ENCODE data around the gene NFATC1.

Gene NFATC1

DNA sequence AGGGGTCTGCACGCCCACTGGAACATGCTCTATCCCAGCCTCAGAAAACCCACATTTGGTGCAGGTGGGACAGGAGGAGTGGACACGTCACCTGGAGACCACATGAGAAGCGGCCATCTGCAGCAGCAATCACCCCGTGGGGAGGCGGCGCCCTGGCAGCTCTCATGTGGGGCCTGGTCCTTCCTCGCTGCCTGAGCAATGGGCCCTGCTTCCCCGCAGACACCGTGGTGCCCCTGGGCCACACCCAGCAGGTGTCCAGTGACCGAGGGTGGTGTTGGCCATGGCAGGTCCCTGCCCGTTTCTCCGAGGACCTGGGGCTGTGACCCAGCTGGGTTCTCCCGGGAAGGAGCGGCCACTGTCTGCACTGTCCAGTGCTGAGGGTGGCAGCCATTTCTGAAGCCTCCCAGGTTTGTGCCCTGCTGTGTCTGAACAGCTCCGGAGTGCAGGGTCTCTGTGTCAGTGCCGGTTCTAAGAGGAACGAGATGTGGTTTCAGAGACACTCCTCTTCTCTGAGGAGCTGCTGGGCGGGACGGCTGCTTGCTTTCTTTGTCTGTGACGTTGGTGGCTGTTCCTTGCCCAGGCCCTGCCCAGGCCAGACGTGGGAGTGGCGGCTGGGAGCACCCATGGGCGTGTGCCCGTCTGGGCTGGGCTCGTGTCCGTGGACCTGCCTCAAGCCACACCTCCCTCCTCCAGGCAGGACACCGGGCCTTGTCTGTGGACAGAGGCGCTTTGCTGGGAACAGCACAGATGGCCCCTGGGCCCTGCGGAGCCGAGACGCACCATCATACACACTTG lies 44.8 kb downstream of the NFATC1 start:
- DNase-seq (ENCODE audit: low read depth in 3 of 3), result no peak

DNA sequence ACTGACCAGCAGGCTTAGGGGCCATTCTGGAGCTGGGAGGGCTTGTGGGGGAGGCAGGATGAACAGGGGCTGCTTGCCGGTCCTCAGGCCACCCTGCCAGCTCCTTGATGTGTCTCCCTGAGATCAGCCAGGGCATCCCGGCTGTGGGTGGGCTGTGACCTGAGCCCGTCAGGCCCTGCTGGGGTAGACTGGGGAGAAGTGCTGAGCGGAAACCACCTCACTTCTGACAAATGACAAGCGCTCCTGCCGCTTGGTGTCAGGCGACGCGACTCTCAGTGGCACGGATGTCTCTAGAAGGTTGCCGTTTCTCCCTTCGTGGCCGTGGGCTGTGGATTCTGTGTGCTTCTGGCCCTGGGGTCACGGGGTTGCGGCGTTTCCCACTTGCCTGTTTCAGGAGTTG lies 45.7 kb downstream of the NFATC1 start:
- no peak for DNase-seq (ENCODE audit: low read depth in 3 of 3)

DNA sequence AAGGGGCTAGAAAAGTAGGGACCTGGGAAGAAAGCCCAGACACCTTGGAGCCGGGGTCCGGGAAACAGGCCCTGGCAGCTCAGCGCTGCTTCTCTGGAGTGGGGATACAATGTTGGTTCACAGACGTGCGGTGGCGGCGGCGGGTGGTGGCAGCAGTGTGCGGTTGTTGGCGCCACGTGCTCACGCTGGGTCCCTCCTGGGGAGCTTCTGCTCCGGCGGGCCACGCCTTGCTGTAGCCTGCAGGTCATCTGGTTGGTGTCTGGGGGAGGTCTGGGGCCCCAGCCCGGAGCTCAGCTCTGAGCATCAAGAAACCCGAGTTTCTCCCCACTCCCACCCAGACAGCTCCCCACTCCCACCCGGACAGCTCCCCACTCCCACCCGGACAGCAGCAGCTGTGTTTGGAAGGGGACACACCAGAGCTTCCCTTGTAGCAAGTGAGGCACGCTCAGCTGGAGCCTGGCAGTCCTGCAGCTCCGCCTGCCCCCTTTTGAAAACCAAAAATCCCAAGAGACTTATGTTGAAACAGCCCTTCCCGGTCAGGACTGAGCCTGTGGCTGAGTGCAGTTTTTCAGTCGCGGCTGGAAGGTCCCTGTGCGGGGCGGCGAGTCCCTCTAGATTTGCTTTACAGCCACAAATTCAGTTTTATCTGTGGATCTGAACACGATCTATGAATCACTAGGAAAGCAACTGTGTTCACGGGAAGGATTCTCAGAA lies 46.9 kb downstream of the NFATC1 start:
- DNase-seq (ENCODE audit: low read depth in 3 of 3), result no peak

DNA sequence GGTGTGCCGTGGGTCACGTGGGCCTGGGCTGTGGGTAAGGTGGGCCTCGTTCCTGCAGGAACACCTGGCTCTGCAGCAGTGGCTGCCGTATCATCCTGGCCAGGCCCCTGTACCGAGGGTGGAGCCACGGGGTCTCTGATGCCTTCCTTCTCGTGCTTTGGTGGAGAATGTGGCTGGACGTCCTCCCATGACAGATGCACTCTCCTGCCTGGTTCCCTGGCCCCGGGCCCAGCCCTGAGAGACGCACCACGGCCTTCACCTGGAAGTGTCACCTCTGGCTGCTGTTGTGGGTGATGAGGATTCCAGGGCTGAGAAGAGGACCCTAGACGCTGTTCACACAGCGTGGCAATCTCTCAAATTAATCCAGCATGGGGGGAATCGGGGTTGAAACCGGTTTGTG lies 49.5 kb downstream of the NFATC1 start:
- no peak for DNase-seq (ENCODE audit: low read depth in 3 of 3)

DNA sequence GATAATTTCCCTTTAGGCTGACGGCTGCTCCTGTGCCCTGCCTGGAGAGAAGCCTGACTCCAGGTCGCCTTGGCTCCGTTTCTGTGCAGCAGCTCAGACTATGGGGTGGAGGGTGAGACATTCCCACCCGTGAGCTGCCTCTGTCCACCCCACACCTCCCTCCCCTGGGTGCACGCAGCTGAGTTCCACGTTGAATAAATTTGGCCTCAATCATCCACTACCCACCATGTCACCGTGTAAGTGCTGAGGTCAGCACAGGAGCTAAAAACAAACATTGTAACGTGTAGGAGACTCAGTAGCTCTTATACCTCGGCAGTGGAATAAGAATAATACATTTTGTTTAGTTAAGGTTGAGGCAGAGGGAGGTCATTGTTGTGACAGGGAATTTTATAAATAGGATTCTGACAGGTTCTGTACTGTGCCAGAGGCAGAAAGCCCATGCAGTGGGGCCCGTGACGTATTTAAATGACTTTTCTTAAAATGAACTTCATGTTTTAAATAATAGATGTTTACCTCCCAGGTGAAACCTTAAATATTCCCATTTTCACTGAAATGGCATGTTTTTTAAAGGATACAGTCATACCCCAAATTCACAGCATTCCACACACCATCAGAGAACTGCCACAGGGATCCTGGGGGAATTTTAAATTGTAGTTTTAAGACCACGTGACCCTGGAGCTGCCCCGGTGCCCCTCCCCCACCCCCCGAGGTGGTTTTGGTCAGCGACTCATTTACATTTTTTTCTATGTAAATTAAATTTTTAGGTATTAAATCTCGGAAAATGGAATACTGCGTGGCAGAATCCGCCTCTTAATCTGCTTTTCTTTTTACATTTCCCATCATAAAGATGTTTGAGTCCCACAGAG lies 50.2 kb downstream of the NFATC1 start:
- DNase-seq (ENCODE audit: low read depth in 3 of 3), result no peak

DNA sequence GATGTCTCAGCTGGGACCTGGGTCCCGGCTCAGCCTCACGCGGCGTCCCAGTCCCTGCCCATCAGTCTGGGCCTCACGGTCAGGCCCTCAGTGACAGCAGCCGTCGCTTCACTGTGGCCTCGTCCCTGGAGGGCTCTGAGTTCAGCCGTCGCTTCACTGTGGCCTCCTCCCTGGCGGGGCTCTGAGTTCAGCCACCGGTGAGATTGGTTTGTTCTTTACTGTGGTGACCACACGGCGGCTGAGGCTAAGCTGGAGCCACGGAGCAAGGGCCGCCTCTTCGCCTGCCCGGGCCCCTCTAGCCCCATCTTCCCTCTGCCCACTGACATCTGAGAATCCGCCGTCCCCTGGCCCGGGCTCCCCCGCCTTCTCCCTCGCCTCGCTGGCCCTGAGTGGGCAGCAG lies 51.2 kb downstream of the NFATC1 start:
- DNase-seq (ENCODE audit: low read depth in 3 of 3), result no peak

DNA sequence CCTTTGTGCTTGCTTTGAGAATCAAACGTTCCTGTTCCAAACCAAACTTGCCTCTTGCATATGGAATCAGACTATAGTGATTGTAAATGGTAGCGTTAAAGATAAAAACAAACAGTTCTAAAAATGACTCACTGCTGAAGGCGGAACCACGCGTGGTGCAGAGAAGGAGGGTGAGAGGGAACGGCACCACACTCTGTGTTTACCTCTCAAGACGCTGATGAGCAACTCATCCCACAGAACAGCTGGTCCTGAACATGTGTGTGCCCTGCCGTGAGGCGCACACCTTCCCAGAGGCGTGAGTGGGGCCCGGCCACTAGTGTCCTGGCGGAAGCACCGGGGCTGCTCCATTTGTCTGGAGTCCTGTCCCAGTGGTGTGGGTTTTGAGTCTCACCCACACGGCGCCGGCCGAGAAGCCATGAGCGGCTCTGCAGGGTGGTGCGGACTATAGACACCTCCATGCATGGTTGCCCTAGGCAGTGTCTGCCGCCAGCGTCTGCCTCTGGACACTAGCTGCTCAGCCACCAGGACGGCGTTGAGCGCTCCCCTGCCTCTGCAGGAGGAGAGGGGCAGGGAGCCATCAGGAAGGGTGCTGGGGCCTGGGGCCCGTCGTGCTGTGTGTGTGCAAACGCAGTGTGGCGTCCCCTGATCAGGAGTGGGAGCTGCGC lies 52.1 kb downstream of the NFATC1 start:
- DNase-seq (ENCODE audit: low read depth in 3 of 3), result no peak

DNA sequence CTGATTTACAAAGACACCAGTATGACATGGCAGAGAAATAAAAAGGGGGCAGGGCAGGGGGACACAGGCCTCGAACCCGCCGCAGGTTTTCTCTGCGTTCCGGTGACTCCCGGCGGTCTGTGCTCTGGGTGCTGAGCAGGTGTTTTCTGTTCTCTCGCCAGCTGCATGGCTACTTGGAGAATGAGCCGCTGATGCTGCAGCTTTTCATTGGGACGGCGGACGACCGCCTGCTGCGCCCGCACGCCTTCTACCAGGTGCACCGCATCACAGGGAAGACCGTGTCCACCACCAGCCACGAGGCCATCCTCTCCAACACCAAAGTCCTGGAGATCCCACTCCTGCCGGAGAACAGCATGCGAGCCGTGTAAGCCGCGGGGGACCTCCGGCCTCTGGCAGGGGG lies 52.9 kb downstream of the NFATC1 start:
- DNase-seq (ENCODE audit: low read depth in 3 of 3), result no peak

DNA sequence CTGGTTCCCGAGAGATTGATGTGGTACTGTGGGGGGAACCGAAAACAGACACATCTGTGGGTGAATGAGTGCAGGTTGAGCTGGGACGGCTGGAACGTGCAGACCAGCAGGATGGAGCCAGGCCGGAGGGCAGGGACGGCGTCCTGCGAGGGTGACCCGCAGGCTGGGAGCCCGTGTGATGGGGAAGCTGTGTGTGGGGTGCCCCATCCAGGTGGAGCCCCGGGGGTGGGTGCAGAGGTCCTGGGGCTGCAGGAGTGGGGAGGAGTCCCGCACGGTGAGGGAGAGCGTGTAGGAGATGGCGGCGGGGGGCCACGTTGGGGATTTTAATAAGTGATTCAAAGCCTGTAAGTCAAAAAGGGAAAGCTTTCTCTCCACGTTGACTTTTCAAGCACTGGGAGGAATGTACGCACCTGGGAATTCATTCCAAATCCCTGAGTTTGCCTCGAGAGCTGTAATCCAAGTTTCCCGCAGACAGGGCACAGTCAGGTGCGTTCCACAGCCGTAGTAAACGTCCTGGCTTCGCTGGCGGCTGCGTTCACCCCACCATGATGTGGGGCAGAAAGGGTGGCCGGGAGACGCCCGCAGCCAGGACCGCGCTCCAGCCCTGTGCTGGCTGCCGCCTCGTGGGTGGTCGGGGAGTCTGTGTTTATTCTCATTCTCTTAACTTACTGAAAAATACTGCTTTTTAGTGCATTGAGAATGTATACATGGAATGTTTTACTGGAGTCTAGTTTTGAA lies 54.0 kb downstream of the NFATC1 start:
- no peak for DNase-seq (ENCODE audit: low read depth in 3 of 3)

DNA sequence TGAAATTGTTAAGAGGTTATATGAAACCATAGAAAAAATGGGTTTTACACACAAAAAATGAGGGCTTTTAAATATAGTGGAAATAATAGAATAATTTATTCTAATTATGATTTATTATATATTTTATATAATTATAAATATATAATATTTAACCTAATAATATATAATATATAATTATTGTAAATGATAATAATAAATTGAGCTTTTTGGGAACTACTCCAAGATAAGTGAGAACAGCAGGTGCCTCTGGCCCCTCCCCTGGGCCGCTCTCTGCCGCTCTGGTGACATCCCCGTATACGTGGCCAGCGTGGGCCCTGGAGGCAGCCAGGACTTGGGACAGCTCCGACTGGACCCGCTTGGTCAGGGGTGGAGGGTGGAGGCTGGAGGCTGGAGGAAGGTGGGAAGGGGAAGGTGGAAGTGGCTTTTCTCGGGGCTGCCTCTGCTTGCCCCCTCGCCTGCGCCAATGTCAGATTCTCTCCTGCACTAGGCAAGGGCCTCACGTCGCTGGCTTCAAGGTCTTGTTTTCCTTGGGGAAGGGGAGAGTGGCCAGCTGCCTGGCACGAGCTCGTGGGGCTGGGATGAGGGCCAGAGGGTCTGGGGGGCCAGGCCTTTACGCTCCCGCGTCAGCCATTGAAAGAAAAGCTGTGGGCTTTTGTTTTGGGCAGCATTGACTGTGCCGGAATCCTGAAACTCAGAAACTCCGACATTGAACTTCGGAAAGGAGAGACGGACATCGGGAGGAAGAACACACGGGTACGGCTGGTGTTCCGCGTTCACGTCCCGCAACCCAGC lies 54.8 kb downstream of the NFATC1 start:
- no peak for DNase-seq (ENCODE audit: low read depth in 3 of 3)

DNA sequence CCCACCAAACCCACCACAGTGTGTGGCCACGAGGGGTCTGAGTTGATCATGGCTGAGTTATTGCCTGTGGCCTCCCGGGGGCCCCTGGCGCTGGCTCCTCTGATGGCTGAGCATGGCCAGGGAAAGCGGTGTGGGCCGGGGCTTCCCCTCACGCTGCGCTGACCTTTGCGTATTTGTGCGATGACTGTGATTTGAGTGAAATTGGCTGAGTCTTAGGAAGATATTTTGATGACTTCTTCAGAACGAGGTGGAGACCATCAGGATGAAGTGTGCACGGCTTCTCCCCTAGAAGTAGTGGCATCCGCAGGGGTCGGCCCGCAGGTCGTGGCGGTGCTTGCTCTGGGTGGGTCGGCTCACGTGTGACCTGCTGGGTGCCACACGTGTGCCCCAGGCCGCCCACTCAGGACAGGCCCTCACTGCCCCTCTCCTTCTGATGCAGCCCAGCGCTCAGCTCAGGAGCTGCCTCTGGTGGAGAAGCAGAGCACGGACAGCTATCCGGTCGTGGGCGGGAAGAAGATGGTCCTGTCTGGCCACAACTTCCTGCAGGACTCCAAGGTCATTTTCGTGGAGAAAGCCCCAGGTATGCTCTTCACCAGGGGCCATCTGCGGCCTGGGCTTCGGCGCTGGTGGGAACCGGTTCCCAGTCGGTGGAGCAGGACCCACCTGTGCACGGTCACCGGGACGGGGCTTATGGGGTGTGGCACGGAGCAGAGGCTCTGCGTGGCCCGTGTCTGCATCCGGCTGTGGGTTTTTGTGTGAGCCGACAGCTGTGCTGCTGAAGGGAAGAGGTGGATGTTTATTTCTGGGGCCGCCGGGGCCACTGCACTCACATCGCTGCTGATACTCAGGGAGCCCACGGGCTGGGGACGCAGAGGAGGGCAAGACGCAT lies 55.8 kb downstream of the NFATC1 start:
- no peak for DNase-seq (ENCODE audit: low read depth in 3 of 3)

DNA sequence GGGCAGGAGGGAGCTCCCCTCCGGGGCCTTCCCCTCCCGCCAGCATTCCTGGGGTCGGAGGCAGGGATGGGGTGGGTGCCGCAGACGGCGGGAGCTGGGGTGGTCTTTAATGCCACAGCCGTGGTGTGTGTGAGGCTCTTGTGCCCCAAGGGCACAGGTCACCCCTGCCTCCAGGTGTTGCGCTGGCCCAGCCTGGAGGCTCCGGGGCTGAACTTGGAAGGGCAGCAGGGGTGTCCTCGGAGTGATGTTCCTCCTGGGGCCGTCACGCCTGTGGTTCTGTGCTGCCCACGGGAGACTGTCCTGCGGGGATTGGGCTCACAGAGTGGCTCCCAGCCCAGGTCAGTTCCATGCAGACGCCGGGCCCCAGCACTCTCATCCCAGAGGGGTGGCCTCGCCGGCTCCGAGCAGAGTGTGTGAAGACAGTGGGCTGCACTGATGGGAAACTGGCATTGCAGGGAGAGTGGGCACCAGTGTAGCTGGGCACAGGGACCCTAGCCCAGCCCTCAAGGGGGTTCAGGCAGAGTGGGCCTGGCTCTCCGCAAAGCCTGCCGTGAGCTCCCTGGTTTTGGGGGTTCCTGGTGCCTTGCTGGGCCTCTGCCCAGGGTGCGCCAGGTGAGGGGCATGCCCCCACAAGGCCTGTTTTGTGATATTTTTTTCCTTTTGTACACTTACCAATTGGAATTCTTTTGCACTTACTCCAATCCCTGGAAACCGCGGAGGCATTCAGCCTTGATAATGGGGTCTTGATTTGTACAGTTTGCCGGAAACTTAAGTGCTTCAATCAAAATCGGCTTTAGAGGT lies 56.7 kb downstream of the NFATC1 start:
- no peak for DNase-seq (ENCODE audit: low read depth in 3 of 3)

DNA sequence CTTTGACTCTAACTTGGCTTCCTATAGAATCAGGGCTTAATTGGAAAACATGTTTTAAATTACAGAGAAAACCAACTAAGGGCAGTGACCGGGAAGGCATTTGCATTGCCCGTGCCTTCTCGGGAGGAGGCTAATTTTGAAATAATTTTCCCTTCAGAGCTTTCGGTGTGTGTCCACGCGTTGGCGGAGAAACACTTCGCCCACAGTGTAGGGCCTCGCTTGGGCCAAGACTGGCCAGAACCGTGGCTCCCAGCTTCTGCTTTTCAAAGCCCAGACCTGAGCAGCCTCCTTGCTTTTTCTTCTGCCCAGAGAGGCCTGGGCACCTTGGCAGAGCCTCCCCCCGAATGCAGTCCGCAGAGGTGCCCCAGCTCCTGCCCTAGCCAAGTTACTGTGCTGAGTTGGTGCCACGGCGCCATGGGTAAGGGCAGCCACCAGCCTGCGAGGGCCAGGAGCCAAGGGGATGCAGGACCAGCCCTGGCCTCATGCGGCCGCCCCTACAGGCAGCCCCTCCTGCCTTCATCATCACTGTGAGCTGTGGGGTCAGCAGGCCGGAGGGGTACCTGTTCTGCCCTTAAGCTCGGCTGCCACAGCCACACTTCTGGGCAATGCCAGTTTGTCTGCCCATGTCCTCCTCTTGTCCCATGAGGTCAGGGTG lies 57.4 kb downstream of the NFATC1 start:
- no peak for DNase-seq (ENCODE audit: low read depth in 3 of 3)

DNA sequence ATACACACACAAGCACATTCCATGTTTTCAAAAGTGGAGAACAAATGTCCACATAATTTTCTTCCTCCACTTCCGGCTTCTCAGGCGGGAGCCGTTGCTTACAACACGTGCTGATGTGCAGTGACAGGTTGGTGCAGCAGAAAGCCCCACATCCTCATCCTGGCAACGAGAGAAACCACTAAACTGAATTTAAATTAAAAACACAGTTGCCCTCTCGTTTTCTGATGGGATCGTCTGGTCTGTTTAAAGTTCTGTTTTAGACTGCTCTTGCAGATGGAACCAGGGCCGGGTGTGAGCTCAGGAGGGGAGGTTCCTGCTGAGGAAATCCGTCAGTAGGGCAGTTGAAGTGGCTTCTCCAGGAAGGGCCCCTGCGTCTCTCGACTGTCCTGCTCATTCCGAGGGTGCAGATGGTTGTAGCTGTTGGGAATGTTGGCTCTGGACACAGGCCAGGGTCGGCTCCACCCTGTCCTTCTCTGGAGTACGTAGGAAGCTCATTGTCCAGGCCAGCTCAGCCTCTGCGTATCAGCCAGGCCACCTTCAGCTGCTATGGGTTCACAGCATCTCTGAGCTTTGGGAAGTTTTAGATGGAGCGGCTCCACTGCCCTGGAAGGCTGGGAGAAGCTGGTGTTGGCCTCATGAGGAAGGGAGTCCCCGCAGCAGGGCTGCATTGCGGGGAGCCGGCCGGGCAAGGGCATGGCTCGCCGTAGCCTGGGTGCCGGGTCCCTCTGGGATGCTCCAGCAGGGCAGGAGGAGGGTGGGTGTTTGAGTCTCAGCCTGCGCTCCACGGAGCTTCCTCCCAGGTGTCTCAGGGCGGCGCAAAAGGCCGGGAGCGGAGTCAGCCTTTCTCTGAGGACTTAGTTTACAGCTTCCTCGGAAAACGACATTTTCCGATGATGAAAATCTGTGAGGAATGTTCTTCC lies 58.3 kb downstream of the NFATC1 start:
- DNase-seq (ENCODE audit: low read depth in 3 of 3), result no peak

DNA sequence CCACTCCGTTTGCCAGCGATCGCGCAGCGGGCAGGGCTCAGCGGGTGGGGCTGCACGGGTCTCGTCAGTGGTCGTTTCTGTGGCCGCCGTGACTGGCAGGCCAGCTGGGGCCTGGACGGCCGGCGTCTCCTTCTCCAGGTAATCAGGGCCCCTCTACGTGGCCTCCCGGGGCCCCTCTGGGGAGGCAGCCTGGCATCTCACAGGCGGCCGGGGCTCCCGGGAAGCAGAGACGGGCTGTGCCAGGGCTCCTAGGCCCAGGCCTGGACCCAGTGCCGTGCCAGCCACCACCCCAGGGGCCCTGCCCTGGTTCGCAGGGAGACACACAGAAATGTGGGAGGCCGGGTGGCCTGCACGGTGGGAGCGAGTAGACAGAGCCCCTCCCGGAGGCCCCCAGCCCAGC lies 59.5 kb downstream of the NFATC1 start:
- no peak for DNase-seq (ENCODE audit: low read depth in 3 of 3)

DNA sequence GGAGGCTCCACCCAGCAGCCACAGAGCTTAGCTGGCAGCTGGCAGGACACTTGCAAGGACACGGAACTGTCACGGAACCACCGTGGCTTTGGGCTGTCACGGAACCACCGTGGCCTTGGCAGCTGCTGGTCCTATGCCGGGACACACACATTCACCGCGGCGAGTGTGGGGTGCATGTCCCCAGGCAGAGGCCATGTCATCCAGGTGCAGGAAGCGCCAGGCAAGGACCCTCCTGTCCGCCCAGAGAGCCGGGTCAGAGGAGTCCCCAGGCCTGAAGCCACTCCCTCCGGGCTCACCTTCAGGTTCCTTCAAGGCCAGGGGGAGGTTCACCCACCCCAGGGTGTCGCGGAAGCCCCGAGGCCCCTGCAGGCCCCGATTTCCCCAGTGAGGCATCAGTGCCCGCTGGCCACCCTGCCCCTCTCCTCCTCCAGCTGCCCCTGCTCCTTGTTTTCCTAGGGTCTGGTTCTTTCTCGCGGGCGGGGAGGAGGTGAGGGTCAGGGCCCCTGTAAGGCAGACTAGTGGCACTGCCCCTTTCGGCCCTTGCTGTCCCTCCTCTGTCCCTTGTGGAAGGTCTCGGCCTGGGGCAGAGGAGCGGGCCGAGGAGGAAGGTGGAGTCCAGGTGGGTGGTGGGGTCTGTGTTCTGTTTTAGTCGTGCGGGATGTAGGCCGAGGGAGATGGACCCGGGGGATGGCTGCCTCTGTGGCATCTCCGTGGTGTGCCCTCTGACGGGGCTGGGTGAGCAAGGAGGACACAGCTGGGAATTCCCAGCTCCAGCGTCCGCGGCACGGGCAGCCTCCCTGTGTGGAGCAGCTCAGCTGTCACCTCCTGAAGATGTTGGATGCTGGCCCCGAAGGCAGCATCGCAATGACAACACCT lies 60.6 kb downstream of the NFATC1 start:
- DNase-seq (ENCODE audit: low read depth in 3 of 3), result no peak

Measured in stimulated activated CD4-positive, alpha-beta T cell treated with anti-CD3 and anti-CD28 coated beads, TNF-alpha, amount 100 ng/mL, for 4 hours (primary cell).